Measurements from ENCODE around the gene WASF3. TPM values are rescaled to one million over a fixed set of nuclear protein-coding genes. Genes with fewer than 3 reads are reported as not detected.

Gene WASF3, protein sequence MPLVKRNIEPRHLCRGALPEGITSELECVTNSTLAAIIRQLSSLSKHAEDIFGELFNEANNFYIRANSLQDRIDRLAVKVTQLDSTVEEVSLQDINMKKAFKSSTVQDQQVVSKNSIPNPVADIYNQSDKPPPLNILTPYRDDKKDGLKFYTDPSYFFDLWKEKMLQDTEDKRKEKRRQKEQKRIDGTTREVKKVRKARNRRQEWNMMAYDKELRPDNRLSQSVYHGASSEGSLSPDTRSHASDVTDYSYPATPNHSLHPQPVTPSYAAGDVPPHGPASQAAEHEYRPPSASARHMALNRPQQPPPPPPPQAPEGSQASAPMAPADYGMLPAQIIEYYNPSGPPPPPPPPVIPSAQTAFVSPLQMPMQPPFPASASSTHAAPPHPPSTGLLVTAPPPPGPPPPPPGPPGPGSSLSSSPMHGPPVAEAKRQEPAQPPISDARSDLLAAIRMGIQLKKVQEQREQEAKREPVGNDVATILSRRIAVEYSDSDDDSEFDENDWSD
- total RNA-seq, result under 1 TPM; 0.06 to 0.16 TPM

DNA sequence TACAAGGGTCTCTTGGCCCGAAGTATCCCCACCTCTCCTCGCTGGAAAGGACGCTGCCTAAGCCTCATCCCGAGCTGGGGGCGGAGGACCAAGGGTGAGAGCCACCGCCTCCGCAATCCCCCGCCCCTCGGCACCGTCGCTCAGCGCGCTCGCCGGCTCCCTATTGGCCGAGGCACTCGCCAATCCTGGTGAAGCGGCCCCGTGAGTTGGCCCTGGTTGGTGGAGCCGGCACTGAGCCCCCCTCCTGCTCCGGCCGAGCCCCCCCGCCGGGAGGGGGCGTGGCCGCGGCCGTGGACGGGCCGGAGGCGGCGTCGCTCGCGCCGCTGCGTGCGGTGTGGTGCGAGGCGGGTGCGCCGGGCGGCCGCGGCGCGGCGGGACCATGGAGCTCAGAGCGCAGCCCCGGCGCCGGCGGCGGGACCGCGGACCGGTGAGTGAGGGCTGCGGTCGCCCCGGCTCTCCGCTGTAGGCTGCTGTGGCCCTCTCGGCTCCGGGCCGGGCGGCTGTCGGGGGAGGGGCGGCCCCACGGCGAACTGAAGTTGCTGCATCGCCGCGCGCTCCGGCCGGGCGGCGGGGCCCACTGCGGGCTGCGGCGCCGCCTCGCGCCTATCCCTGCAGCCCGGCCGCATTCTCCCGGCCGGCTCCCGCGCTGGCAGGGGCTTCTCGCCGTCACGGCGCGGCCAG is at the start of gene WASF3:
Gene WASF3 (plus strand): TSS at position 291 of the 681 bp plus-strand sequence. CDS start 84,588 bp downstream, outside the sequence.
- H3K27me3 Mint-ChIP-seq, result peaks cover 37% of the 10 kb centered on the region
- H3K9me3 Mint-ChIP-seq, result no peaks in the 10 kb centered on the region
- no peak within 1 kb of the TSS for H3K27ac Mint-ChIP-seq
- H3K4me3 Mint-ChIP-seq, result peak within 1 kb of the TSS; percentile 51
- no peaks in the 10 kb centered on the region for H3K36me3 Mint-ChIP-seq (ENCODE audit: low read depth)
- H3K4me1 Mint-ChIP-seq, result no peaks in the 10 kb centered on the region
- ATAC-seq (replicated peaks), result peak; percentile 71

DNA sequence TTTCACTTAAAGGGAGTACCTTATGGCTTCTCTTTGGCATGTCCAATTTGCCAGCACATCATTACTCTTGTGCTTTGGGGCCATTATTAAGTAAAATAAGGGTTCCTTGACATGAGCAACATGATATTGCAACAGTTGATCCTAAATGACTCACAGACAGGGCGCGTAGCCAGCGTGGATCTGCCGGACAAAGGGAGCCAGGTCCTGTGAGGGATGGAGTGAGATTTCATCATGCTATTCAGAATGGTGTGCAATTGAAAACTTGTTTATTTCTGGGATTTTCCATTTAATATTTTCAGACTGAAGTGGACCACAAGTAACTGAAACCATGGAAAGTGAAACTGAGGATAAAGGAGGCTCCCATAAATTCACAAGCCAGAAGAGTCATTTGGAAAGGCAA is 48.6 kb upstream of the WASF3 start:
- H3K27me3 Mint-ChIP-seq, result peaks cover 29% of the 10 kb centered on the region
- no peak overlapping the region for H3K27ac Mint-ChIP-seq
- H3K9me3 Mint-ChIP-seq, result peaks cover 11% of the 10 kb centered on the region
- no peak for ATAC-seq (replicated peaks)
- H3K4me3 Mint-ChIP-seq, result no peak overlapping the region
- H3K4me1 Mint-ChIP-seq, result no peaks in the 10 kb centered on the region
- no peaks in the 10 kb centered on the region for H3K36me3 Mint-ChIP-seq (ENCODE audit: low read depth)

DNA sequence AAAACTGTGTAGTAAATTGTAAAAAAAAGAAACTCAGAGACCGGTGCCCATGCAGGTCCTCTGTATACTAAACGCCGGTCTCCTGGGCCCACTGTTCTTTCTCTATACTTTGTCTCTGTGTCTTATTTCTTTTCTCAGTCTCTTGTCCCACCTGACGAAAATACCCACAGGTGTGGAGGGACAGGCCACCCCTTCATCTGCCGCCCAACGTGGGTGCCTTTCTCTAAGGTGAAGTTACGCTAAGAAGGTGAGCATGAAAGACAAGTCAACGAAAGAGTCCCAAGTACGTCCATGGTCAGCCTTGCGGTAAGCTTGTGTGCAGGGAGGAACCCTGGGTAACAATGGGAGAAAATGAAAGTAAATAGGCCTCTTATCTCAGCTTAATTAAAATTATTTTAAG is 48.0 kb upstream of the WASF3 start:
- H3K27me3 Mint-ChIP-seq, result peaks cover 29% of the 10 kb centered on the region
- no peak overlapping the region for H3K4me3 Mint-ChIP-seq
- H3K9me3 Mint-ChIP-seq, result peaks cover 11% of the 10 kb centered on the region
- ATAC-seq (replicated peaks), result no peak
- no peaks in the 10 kb centered on the region for H3K36me3 Mint-ChIP-seq (ENCODE audit: low read depth)
- no peaks in the 10 kb centered on the region for H3K4me1 Mint-ChIP-seq
- H3K27ac Mint-ChIP-seq, result no peak overlapping the region

DNA sequence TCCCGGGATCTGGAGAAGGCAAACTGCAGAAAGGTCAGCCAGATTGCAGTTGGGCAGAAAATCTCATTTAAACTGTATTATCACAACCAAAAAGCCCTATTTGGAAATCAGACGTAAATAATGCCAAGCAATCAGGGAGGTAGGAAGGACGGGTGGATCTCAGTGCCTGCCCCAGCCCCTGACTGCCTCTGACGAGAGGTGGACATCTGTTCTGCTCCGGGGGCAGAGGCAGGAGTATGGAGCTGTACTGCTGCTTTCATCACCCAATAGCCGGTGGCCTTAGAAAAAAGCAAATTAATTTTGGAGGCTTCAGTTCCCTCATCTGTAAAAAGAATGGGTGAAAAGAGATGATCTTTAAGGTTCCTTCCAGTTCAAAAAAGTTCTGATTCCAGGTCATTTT is 43.6 kb upstream of the WASF3 start:
- no peaks in the 10 kb centered on the region for H3K36me3 Mint-ChIP-seq (ENCODE audit: low read depth)
- H3K27me3 Mint-ChIP-seq, result peaks cover 33% of the 10 kb centered on the region
- H3K27ac Mint-ChIP-seq, result no peak overlapping the region
- ATAC-seq (replicated peaks), result no peak
- H3K9me3 Mint-ChIP-seq, result peaks cover 11% of the 10 kb centered on the region
- H3K4me3 Mint-ChIP-seq, result no peak overlapping the region
- H3K4me1 Mint-ChIP-seq, result no peaks in the 10 kb centered on the region

DNA sequence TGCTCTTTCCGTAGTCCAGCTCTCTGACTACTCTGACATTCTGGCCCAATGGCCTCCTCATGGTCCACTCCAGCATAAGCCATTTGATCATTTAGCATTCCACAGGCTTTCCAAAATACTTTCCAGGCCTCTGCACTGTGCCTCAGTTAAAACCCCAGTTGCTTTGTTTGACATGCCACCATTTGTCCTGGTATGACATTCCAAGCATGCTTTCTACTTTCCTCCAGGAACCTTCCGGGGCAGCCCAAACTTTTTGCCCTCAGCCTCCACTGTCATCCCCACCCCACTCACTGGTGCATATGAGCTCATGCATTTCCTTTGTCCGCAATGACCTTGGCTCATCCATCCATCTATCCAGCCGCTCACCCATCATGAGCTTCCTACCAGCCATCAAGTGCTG is 41.8 kb upstream of the WASF3 start:
- Mint-ChIP-seq H3K27ac (no peak overlapping the region), H3K36me3 (ENCODE audit: low read depth) (no peaks in the 10 kb centered on the region), H3K4me1 (no peaks in the 10 kb centered on the region), H3K9me3 (peaks cover 5% of the 10 kb centered on the region), H3K27me3 (peaks cover 31% of the 10 kb centered on the region), H3K4me3 (no peak overlapping the region)
- ATAC-seq (replicated peaks), result no peak

DNA sequence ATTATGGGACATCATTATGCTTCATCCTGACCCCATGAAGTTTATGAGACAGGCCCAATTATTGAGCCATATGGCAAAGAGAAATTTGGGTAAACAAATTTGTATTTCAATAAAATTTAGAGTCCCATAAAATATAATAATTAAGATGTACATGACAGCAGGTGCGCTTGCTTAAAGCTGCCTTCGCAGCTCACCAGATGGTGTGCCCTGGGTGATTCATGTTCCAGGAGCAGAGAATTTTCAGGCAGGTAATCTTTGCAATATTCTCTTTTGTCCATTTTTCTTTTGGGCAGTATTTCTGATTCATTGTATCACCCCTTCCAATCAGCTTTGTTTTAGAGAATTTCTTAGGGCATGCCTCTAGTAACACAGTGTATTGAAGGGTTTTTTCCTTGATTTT is 39.5 kb upstream of the WASF3 start:
- no peak overlapping the region for H3K4me3 Mint-ChIP-seq
- no peak overlapping the region for H3K27ac Mint-ChIP-seq
- ATAC-seq (replicated peaks), result no peak
- peaks cover 23% of the 10 kb centered on the region for H3K27me3 Mint-ChIP-seq
- H3K4me1 Mint-ChIP-seq, result no peaks in the 10 kb centered on the region
- H3K36me3 Mint-ChIP-seq (ENCODE audit: low read depth), result no peaks in the 10 kb centered on the region
- H3K9me3 Mint-ChIP-seq, result no peaks in the 10 kb centered on the region

DNA sequence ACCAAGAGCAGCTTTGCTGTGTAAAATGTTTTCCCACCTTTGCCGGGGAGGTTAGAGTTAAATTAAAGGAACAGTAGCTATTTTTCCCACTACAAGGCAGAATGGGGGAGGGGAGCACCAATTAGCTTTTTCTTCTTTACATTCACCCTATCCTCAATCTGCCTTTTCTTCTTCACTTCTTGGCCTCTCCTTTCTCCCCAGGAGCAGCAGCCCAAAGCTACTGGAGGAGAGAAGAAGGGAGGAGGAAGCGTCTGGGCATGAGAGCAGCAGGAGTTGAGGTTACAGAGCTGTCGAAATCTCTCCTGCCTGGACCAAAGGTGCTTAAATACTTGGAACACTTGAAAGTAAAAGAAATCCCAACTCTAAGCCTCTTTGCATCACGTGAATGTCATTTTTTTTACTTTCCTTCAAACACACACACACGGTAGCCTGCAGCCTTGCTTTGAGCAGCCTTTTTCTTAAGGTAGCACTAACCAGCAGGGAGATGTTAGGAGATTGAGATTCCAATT is 39.0 kb upstream of the WASF3 start:
- H3K9me3 Mint-ChIP-seq, result no peaks in the 10 kb centered on the region
- no peaks in the 10 kb centered on the region for H3K36me3 Mint-ChIP-seq (ENCODE audit: low read depth)
- H3K4me3 Mint-ChIP-seq, result no peak overlapping the region
- ATAC-seq (replicated peaks), result no peak
- H3K4me1 Mint-ChIP-seq, result no peaks in the 10 kb centered on the region
- H3K27ac Mint-ChIP-seq, result no peak overlapping the region
- peaks cover 19% of the 10 kb centered on the region for H3K27me3 Mint-ChIP-seq

DNA sequence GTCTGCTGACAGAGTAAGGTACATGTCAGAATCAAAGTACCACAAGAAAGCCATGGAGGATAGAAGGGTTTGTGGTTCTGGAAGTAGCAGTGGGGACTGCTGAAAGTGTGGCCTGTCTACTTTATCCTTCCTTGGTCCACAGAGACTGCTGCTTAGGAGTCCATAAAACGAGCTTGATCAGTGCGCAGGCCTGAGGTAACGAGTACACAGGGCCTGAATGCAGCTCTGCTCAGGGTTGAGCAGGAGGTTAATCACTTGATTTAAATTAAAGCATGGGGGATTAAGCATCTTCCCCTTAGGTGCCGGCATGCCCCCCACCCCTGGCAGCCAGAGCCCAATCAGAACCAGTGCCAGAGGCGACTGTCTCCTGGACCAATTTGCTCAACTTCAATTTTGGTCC is 34.9 kb upstream of the WASF3 start:
- Mint-ChIP-seq H3K9me3 (no peaks in the 10 kb centered on the region), H3K27me3 (peaks cover 15% of the 10 kb centered on the region), H3K4me3 (no peak overlapping the region), H3K27ac (no peak overlapping the region), H3K4me1 (no peaks in the 10 kb centered on the region), H3K36me3 (ENCODE audit: low read depth) (no peaks in the 10 kb centered on the region)
- ATAC-seq (replicated peaks), result no peak

DNA sequence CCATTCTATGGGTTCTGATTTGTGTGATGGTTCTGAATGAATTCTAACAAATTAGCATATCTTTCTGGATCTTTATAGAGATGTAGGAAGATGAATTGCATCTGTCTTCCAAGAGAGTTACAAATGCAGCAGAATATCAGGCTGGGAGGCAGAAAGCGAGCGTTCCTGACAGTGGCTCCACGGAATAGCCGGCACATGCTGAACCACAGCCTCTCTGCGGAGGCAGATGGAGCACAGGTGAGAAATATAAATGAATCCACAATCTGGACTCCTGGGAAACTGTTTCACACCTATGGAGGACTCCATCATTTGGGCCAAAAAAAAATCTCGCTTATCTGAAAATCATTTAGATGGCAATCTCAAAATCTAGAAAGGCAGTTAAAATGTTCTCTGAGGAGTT is 34.5 kb upstream of the WASF3 start:
- Mint-ChIP-seq H3K9me3 (no peaks in the 10 kb centered on the region), H3K27me3 (peaks cover 14% of the 10 kb centered on the region), H3K27ac (no peak overlapping the region), H3K36me3 (ENCODE audit: low read depth) (no peaks in the 10 kb centered on the region), H3K4me1 (no peaks in the 10 kb centered on the region), H3K4me3 (no peak overlapping the region)
- no peak for ATAC-seq (replicated peaks)

DNA sequence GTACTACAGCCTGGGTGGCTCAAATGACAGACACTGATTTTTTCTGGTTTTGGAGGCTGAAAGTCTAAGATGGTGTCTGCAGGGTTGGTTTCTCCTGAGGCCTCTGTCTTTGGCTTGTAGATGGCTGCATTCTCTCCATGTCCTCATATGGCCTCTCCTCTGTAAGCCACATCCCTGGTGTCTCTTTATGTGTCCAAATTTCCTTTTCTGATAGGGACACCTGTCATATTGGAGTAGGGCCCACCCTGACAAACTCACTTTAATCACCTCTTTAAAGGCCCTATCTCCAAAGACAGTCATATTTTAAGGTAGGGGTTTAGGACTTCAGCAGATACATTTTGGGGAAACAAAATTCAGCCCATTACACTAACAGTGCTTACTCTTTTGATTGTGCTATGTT is 32.0 kb upstream of the WASF3 start:
- Mint-ChIP-seq H3K4me1 (no peaks in the 10 kb centered on the region), H3K27ac (no peak overlapping the region), H3K36me3 (ENCODE audit: low read depth) (no peaks in the 10 kb centered on the region), H3K4me3 (no peak overlapping the region), H3K27me3 (peaks cover 8% of the 10 kb centered on the region), H3K9me3 (no peaks in the 10 kb centered on the region)
- ATAC-seq (replicated peaks), result no peak

DNA sequence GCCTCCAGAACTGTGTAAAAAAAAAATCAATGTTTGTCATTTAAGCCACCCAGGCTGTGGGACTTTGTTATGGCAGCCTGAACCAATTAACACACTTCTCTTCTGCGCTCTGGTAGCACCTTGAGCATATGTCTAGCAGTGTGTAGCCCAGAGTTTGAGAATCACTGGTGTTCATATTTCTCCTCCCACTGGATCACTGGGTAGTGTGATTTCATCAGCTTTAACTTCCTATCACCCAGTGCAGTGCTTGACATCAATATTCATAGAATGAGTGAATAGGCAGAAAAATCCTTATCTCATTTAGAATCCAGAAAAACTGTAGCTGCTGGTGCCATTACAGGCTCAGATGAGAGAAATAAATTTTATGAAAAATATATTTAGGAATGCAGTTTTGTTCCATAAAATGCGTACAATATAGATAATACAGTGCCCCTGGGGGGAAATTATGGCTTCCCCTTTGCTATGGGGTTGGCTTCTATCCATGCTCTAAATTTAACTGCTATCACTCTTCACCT is 30.7 kb upstream of the WASF3 start:
- Mint-ChIP-seq H3K4me1 (no peaks in the 10 kb centered on the region), H3K36me3 (ENCODE audit: low read depth) (no peaks in the 10 kb centered on the region), H3K27me3 (peaks cover 11% of the 10 kb centered on the region), H3K9me3 (no peaks in the 10 kb centered on the region), H3K4me3 (no peak overlapping the region), H3K27ac (no peak overlapping the region)
- ATAC-seq (replicated peaks), result no peak

DNA sequence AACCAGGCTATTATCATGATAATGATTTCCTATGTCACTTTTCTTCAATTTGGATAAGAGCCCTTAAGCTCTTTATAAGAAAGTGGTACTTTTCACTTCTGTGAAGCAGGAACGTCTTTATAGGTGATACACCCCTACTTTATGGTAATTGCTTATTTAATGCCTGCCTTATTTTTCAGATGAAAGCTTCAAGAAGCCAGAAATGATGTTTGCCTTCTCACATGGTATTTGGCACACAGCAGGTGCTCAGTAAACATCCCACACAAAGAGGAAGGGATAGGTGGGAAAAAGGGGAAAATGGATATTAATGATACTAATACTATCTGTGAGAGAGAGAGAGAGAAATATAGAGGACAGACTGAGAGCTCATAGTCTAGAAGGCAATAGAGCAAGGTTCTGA is 29.0 kb upstream of the WASF3 start:
- Mint-ChIP-seq H3K4me1 (no peaks in the 10 kb centered on the region), H3K4me3 (no peak overlapping the region), H3K9me3 (no peaks in the 10 kb centered on the region), H3K27me3 (peaks cover 17% of the 10 kb centered on the region), H3K27ac (no peak overlapping the region), H3K36me3 (ENCODE audit: low read depth) (no peaks in the 10 kb centered on the region)
- ATAC-seq (replicated peaks), result no peak

DNA sequence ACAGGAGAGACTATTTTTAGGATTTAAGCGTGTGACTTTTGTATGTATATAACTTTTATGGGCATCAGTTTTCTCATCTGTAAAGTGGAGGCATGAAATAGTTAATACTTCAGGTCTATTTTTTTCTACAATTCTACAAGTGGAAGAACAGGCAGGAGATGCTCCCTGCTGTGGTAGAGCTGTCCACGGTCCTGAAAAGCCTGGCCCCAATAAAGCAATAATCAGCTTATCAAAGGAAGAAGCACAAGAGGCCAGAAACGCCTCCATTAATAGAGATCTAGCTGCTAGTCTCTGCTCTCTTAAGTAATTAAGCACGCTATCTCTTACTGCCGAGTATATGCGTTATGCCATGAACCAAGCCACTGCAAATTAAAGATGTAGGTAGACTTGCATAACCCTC is 28.0 kb upstream of the WASF3 start:
- no peak for ATAC-seq (replicated peaks)
- Mint-ChIP-seq H3K4me3 (no peak overlapping the region), H3K27ac (no peak overlapping the region), H3K36me3 (ENCODE audit: low read depth) (no peaks in the 10 kb centered on the region), H3K4me1 (no peaks in the 10 kb centered on the region), H3K27me3 (peaks cover 17% of the 10 kb centered on the region), H3K9me3 (no peaks in the 10 kb centered on the region)

DNA sequence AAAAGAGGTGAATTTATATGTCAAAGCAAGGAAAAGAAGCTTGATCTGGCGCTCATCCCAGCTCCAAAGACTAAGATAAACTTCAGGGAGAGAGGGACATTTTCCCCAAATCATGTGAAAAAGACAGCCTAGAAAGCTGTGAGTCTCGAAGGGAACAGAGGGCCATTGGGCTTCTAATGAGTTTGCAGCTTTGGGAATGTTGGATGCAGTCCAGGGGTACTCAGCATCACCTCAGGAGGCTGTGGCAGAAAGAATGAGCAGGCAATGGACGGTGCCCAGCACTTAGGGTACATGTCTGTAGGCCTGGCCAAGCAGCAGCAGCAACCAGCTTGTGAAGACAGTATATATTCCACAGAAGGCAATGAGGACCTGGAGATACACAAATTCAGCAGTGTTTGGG is 25.7 kb upstream of the WASF3 start:
- Mint-ChIP-seq H3K4me3 (no peak overlapping the region), H3K36me3 (ENCODE audit: low read depth) (no peaks in the 10 kb centered on the region), H3K27me3 (peaks cover 21% of the 10 kb centered on the region), H3K4me1 (no peaks in the 10 kb centered on the region), H3K27ac (no peak overlapping the region), H3K9me3 (no peaks in the 10 kb centered on the region)
- ATAC-seq (replicated peaks), result no peak
